HK-2 (cell line): ENCODE measurements around the gene PERCC1.

Experiments
- DNase-seq: peaks from one replicate; pipeline ENCODE4 v3.0.0-alpha.2; 2018; ENCODE audit not compliant: unreplicated experiment

The PERCC1 gene

GRCh38 chr16:1450218-1450617, 19.3 kb downstream of the PERCC1 start:
- no peak for DNase-seq

- DNase-seq, result no peak
Observed at GRCh38 chr16:1450841-1451240, 20.0 kb downstream of the PERCC1 start.

GRCh38 chr16:1451702-1452392, 21.0 kb downstream of the PERCC1 start:
- DNase-seq, result no peak

- DNase-seq, result no peak
Observed at GRCh38 chr16:1452530-1452929, 21.7 kb downstream of the PERCC1 start.

- no peak for DNase-seq
Observed at GRCh38 chr16:1453316-1453715, 22.4 kb downstream of the PERCC1 start.

- no peak for DNase-seq
Observed at GRCh38 chr16:1454561-1454960, 23.7 kb downstream of the PERCC1 start.

GRCh38 chr16:1455190-1456171, 24.6 kb downstream of the PERCC1 start:
- DNase-seq, result no peak

GRCh38 chr16:1456951-1457350, 26.1 kb downstream of the PERCC1 start:
- DNase-seq, result no peak

GRCh38 chr16:1457489-1458245, 26.8 kb downstream of the PERCC1 start:
- no peak for DNase-seq

GRCh38 chr16:1458336-1458976, 27.6 kb downstream of the PERCC1 start:
- no peak for DNase-seq

- no peak for DNase-seq
Observed at GRCh38 chr16:1458977-1459341, 28.1 kb downstream of the PERCC1 start.

GRCh38 chr16:1459967-1460366, 29.1 kb downstream of the PERCC1 start:
- no peak for DNase-seq

- no peak for DNase-seq
Observed at GRCh38 chr16:1460602-1461138, 29.8 kb downstream of the PERCC1 start.

GRCh38 chr16:1461146-1461545, 30.3 kb downstream of the PERCC1 start:
- DNase-seq, result no peak

- no peak for DNase-seq
Observed at GRCh38 chr16:1464196-1464893, 33.5 kb downstream of the PERCC1 start.

- DNase-seq, result no peak
Observed at GRCh38 chr16:1464894-1465566, 34.2 kb downstream of the PERCC1 start.

GRCh38 chr16:1465567-1465915, 34.7 kb downstream of the PERCC1 start:
- no peak for DNase-seq

- no peak for DNase-seq
Observed at GRCh38 chr16:1466054-1466453, 35.2 kb downstream of the PERCC1 start.

- DNase-seq, result peak; percentile 45
Observed at GRCh38 chr16:1466968-1467521, 36.2 kb downstream of the PERCC1 start.

GRCh38 chr16:1468426-1468810, 37.5 kb downstream of the PERCC1 start:
- no peak for DNase-seq
